GM18526 (cell line): ENCODE data around the gene LPP.

ENCODE experiments used
- POLR2A ChIP-seq: IDR thresholded peaks from 3 replicates; pipeline ENCODE4 v1.6.1; 2011; ENCODE audit not compliant: insufficient read length; ENCODE audit errors: extremely low read depth

Gene LPP

GRCh38 chr3:188529228-188529627 is 375.3 kb downstream of the LPP start:
- no peak for TF ChIP-seq POLR2A

DNA sequence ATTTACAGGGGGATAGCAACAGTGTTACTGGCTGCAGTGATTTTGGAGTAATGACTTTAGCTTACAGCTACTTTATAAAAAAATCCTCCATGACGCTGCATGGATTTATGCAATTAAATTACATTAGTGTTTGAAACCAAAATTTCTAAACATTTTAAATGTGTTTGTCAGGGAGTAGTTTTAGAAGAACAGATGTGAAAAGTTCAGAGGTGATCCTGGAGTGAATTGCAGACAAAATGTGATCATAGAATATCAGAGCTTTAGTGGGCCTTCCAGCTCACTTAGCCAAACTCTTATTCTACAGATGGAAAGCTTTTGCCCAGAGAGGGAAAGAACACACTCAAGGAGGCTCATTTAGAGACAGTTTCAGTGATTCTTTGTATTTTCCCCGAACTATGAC is 376.3 kb downstream of the LPP start:
- TF ChIP-seq POLR2A = no peak

GRCh38 chr3:188531210-188531609 is 377.3 kb downstream of the LPP start:
- no peak for TF ChIP-seq POLR2A

GRCh38 chr3:188533172-188533571 is 379.2 kb downstream of the LPP start:
- TF ChIP-seq POLR2A = no peak

GRCh38 chr3:188533612-188534357 is 379.8 kb downstream of the LPP start:
- no peak for TF ChIP-seq POLR2A

GRCh38 chr3:188534633-188535032 is 380.7 kb downstream of the LPP start:
- no peak for TF ChIP-seq POLR2A

- TF ChIP-seq POLR2A = no peak
Observed at GRCh38 chr3:188537606-188538005, 383.6 kb downstream of the LPP start.

- TF ChIP-seq POLR2A = no peak
Observed at GRCh38 chr3:188539037-188539436, 385.1 kb downstream of the LPP start.

GRCh38 chr3:188539631-188540194 is 385.8 kb downstream of the LPP start:
- no peak for TF ChIP-seq POLR2A

DNA sequence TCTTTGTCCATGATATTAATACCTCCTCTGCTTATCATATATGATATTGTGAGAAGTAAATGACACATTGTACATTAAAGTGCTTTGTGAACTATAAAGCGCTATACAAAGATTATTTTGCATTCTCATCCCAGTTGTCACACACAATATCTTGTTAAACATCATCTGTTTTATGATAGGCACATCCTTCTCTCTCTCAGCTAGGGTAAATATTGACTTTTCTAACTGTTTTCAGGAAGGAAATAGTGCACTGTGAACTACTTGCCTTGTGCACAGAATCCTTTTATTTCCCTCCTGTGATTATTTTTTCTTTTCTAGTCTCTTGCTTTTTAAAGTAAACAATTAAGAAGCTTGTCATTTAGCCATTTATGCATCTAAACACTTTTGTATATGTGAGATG is 388.2 kb downstream of the LPP start:
- no peak for TF ChIP-seq POLR2A

DNA sequence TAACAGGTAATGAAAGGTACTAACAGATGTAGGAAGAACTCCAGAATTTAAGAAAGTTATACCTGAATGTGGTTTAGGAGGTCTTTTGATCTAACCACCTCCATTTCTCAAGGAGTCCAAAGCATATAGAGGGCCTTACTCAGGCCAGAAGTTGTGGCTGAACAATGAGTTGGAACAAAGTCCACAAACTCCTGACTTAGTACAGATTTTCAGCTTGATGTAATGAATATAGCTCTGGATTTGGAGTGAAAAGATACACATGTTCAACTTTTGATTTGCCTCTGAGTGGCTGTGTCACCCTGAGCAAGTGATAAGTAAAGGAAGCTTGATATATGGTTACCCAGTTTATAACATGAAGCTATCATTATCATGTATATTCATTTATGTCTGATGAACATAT is 390.1 kb downstream of the LPP start:
- TF ChIP-seq POLR2A = no peak

DNA sequence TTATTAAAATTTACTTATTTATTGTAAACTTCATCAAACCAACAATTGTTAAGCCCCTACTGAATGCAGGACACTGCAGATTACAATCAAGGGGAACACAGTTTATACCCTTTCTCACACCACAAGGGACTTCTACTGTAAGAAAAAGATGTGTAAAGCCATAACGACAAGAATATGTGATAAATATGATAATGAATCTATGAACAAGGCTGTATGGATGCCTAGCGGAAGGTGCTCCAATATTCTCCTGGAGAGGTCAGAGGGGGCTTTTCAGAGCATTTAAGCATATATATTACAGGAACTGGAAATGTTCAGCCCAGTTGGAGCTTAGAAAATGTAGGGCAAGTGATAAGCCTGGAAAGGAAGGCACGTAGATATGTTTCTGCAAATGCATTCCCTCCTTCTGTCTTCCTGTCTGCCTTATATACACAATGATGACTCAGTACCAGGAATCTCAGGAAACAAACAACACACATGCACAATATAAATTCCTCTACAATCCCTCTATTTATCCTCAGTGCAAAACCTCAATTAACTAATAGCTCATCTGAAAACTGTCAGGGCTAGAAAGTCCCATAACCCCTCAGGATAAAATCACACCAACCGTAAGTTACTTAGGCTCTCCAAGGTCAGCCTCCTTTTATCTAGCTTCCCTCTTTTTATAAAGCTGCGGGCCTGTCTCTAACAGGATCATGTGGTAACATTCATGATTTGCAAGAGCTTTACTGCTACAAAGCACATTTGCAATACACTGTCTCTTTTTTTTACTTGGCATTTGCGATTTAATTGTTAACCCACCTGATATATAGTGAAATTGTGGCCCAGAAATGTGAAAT is 393.1 kb downstream of the LPP start:
- no peak for TF ChIP-seq POLR2A

GRCh38 chr3:188553569-188553968 is 399.6 kb downstream of the LPP start:
- no peak for TF ChIP-seq POLR2A

GRCh38 chr3:188554404-188554803 is 400.4 kb downstream of the LPP start:
- TF ChIP-seq POLR2A = no peak

DNA sequence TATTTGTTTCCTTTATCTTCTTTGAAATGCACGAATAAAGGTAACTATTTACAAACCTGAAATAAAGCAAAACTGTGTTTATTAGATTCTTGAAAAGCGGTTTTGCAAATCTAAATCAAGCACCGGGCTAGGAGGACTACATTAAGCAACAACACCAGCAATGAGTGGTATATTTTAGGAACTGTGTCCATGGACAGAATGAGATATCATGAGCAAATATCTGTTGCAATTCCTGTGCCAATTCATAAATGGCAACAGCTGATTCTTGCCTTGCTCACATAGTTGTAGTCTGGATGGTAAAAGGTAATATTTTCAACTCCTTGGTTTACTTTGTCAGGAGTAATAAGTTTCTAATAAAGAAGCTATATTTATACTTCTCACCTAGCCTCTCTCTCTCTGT is 403.3 kb downstream of the LPP start:
- TF ChIP-seq POLR2A = no peak
